SU-DHL-6 (cell line): ENCODE results near the gene TTN.

ENCODE experiments used
- H2AFZ ChIP-seq: fragments of 200-600 bp; sonication (generic); 2 replicates; pipeline ENCODE4 v1.6.1; 2014; ENCODE audit warnings: low read depth, mild to moderate bottlenecking, moderate library complexity, mixed read lengths, antibody characterized with exemption, low read length; ENCODE audit not compliant: severe bottlenecking
- H3F3A ChIP-seq: fragments of 200-600 bp; shearing (Covaris generic); 2 replicates; pipeline ENCODE4 v1.6.0; 2016; ENCODE audit warnings: antibody characterized with exemption, mild to moderate bottlenecking; ENCODE audit not compliant: insufficient read depth
- H3K27ac ChIP-seq: fragments of 200-600 bp; sonication (generic); 2 replicates; pipeline ENCODE4 v1.5.1; 2016; ENCODE audit warnings: low read depth, mild to moderate bottlenecking, low read length, moderate library complexity, mixed read lengths
- H3K27me3 ChIP-seq: fragments of 200-600 bp; sonication (generic), shearing (Covaris generic); 2 replicates; pipeline ENCODE4 v1.6.0; 2014; ENCODE audit warnings: mild to moderate bottlenecking, low read length
- H3K36me3 ChIP-seq: fragments of 200-600 bp; sonication (generic); 2 replicates; pipeline ENCODE4 v1.6.1; 2014; ENCODE audit warnings: mild to moderate bottlenecking, low read length, mixed read lengths
- H3K4me2 ChIP-seq: fragments of 300-600, 200-600 bp; shearing (Covaris generic), sonication (generic); 2 replicates; pipeline ENCODE4 v1.6.0; 2014; ENCODE audit warnings: low read length, low read depth, mild to moderate bottlenecking; ENCODE audit not compliant: poor library complexity, severe bottlenecking
- H3K4me3 ChIP-seq: fragments of 200-600 bp; sonication (generic); 2 replicates; pipeline ENCODE4 v1.5.1; 2014; ENCODE audit warnings: antibody characterized with exemption, low read length, mild to moderate bottlenecking, mixed read lengths; ENCODE audit not compliant: insufficient read depth, poor library complexity, severe bottlenecking
- H3K79me2 ChIP-seq: fragments of 200-600 bp; sonication (generic); 2 replicates; pipeline ENCODE4 v1.6.1; 2014; ENCODE audit warnings: mild to moderate bottlenecking, low read length, moderate library complexity; ENCODE audit not compliant: insufficient read depth
- H3K9ac ChIP-seq: fragments of 200-600 bp; sonication (generic); 2 replicates; pipeline ENCODE4 v1.7.0; 2014; ENCODE audit warnings: mild to moderate bottlenecking, low read length
- H3K9me2 ChIP-seq: fragments of 200-600 bp; sonication (generic); replicated peaks from 2 replicates; pipeline ENCODE4 v1.6.1; 2014; ENCODE audit warnings: low read length; ENCODE audit not compliant: insufficient read depth
- H3K9me3 ChIP-seq: fragments of 200-600 bp; sonication (generic); 2 replicates; pipeline ENCODE4 v1.6.1; 2014; ENCODE audit warnings: low read length, mixed read lengths; ENCODE audit not compliant: insufficient read depth
- H4K20me1 ChIP-seq: fragments of 200-600 bp; sonication (generic); 2 replicates; pipeline ENCODE4 v1.6.1; 2014; ENCODE audit warnings: low read depth, mild to moderate bottlenecking, antibody characterized with exemption, low read length, moderate library complexity, mixed read lengths
- EZH2phosphoT487 ChIP-seq: fragments of 200-600 bp; sonication (generic), shearing (Covaris generic); conservative IDR thresholded peaks from 2 replicates; pipeline ENCODE4 v1.6.1; 2018; ENCODE audit warnings: mild to moderate bottlenecking, antibody characterized with exemption, low read length, moderate library complexity, mixed read lengths
- TF ChIP-seq, protein P1 (sequence below): fragments of 200-600 bp; sonication (generic); IDR thresholded peaks from one replicate; pipeline ENCODE4 v1.5.1; 2017; ENCODE audit warnings: antibody characterized with exemption, mild to moderate bottlenecking, low read length, moderate library complexity; ENCODE audit not compliant: insufficient read depth, poor library complexity, severe bottlenecking

The TTN gene

GRCh38 chr2:178819147-178819875 lies 12.1 kb upstream of the TTN start:
- no peaks in the 10 kb centered on the region for H3K9me3 ChIP-seq
- H3K9me2 ChIP-seq, result no peaks in the 10 kb centered on the region
- no peak overlapping the region for H2AFZ ChIP-seq
- H3K27ac ChIP-seq, result no peak overlapping the region
- H3K4me3 ChIP-seq, result no peak overlapping the region
- H4K20me1 ChIP-seq, result no peaks in the 10 kb centered on the region
- H3K4me2 ChIP-seq, result no peak overlapping the region
- H3K27me3 ChIP-seq, result no peaks in the 10 kb centered on the region
- H3K79me2 ChIP-seq, result no peaks in the 10 kb centered on the region
- H3K9ac ChIP-seq, result no peak overlapping the region
- no peaks in the 10 kb centered on the region for H3K36me3 ChIP-seq
- H3F3A ChIP-seq, result no peaks in the 10 kb centered on the region
- TF ChIP-seq EZH2phosphoT487, result no peak
- TF ChIP-seq, protein P1, sequence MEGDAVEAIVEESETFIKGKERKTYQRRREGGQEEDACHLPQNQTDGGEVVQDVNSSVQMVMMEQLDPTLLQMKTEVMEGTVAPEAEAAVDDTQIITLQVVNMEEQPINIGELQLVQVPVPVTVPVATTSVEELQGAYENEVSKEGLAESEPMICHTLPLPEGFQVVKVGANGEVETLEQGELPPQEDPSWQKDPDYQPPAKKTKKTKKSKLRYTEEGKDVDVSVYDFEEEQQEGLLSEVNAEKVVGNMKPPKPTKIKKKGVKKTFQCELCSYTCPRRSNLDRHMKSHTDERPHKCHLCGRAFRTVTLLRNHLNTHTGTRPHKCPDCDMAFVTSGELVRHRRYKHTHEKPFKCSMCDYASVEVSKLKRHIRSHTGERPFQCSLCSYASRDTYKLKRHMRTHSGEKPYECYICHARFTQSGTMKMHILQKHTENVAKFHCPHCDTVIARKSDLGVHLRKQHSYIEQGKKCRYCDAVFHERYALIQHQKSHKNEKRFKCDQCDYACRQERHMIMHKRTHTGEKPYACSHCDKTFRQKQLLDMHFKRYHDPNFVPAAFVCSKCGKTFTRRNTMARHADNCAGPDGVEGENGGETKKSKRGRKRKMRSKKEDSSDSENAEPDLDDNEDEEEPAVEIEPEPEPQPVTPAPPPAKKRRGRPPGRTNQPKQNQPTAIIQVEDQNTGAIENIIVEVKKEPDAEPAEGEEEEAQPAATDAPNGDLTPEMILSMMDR, result no peak

- H3K9me2 ChIP-seq, result no peaks in the 10 kb centered on the region
- H3K27ac ChIP-seq, result no peak overlapping the region
- no peak overlapping the region for H3K9ac ChIP-seq
- no peaks in the 10 kb centered on the region for H3F3A ChIP-seq
- H3K4me3 ChIP-seq, result no peak overlapping the region
- H4K20me1 ChIP-seq, result no peaks in the 10 kb centered on the region
- no peaks in the 10 kb centered on the region for H3K9me3 ChIP-seq
- no peak overlapping the region for H3K4me2 ChIP-seq
- no peaks in the 10 kb centered on the region for H3K36me3 ChIP-seq
- no peaks in the 10 kb centered on the region for H3K27me3 ChIP-seq
- no peak for TF ChIP-seq EZH2phosphoT487
- TF ChIP-seq, protein P1, result no peak
- no peaks in the 10 kb centered on the region for H3K79me2 ChIP-seq
- H2AFZ ChIP-seq, result no peak overlapping the region
Measured at GRCh38 chr2:178811901-178812300, 4.7 kb upstream of the TTN start.

GRCh38 chr2:178811045-178811444 lies 3.8 kb upstream of the TTN start:
- no peak overlapping the region for H3K27ac ChIP-seq
- H4K20me1 ChIP-seq, result no peaks in the 10 kb centered on the region
- no peak overlapping the region for H3K9ac ChIP-seq
- H3K4me2 ChIP-seq, result no peak overlapping the region
- no peaks in the 10 kb centered on the region for H3K79me2 ChIP-seq
- no peaks in the 10 kb centered on the region for H3K36me3 ChIP-seq
- H3K4me3 ChIP-seq, result no peak overlapping the region
- TF ChIP-seq, protein P1, result no peak
- TF ChIP-seq EZH2phosphoT487, result no peak
- H3K27me3 ChIP-seq, result no peaks in the 10 kb centered on the region
- H3F3A ChIP-seq, result no peaks in the 10 kb centered on the region
- no peaks in the 10 kb centered on the region for H3K9me2 ChIP-seq
- no peak overlapping the region for H2AFZ ChIP-seq
- no peaks in the 10 kb centered on the region for H3K9me3 ChIP-seq
